Measurements from ENCODE around the gene ADCK1. TPM values are rescaled to one million over a fixed set of nuclear protein-coding genes. Genes with fewer than 3 reads are reported as not detected.
"Not testable (repeated sequence)": the region's sequence is repeated elsewhere in the genome, so short reads cannot be mapped to it uniquely, and the experiment has no call there.

The ADCK1 gene
- total RNA-seq, 2 donors from 2014 or later = 2.0 to 2.1 TPM

DNA sequence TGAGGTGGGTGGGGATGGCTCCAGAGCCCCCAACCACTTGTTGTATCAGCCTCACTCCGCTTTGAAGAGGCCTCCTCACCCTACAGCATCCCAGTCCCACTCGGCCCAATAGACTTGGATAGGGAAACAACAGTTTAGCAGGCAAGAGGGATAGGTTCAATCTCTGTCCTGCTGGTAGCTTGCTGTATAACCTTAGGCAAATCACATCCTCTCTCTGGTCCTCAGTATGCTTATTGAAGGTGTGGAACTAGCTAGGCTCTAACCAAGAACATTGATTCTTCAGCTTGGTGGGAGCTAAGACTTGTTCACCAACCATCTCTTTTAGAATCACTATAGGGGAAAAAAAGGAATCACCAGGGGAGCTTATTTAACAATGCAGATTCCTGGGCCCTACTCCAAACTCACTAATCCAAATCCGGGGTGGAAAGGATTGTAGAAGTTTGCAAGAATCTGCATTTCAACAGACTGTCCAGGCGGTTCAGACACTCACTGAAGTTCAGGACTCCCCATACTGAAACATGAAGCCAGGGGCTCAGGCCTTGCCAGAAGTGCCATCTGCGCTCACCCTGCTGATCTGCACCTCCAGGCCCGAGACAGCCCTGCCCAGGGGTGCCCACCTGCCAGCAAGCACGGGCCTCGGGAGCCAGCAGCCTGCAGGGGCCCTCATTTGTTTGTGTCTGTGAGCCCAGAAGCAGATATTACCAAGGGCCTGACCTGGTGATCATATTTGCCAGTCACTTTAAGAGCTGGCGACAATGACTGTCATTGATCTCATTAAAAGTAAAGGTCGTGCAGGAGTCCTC, 113.0 kb downstream of the ADCK1 start:
- Mint-ChIP-seq H3K36me3 (ENCODE audit: low read depth) (no peaks in the 10 kb centered on the region), H3K4me1 (peaks cover 5% of the 10 kb centered on the region), H3K27me3 (no peaks in the 10 kb centered on the region), H3K27ac (no peak overlapping the region), H3K9me3 (no peaks in the 10 kb centered on the region), H3K4me3 (no peak overlapping the region)
- ATAC-seq (replicated peaks) = no peak

GRCh38 chr14:77914073-77914721, 114.3 kb downstream of the ADCK1 start:
- no peaks in the 10 kb centered on the region for H3K36me3 Mint-ChIP-seq (ENCODE audit: low read depth)
- H3K4me3 Mint-ChIP-seq = no peak overlapping the region
- H3K27ac Mint-ChIP-seq = no peak overlapping the region
- no peaks in the 10 kb centered on the region for H3K9me3 Mint-ChIP-seq
- H3K4me1 Mint-ChIP-seq = no peaks in the 10 kb centered on the region
- H3K27me3 Mint-ChIP-seq = no peaks in the 10 kb centered on the region
- ATAC-seq (replicated peaks) = no peak

DNA sequence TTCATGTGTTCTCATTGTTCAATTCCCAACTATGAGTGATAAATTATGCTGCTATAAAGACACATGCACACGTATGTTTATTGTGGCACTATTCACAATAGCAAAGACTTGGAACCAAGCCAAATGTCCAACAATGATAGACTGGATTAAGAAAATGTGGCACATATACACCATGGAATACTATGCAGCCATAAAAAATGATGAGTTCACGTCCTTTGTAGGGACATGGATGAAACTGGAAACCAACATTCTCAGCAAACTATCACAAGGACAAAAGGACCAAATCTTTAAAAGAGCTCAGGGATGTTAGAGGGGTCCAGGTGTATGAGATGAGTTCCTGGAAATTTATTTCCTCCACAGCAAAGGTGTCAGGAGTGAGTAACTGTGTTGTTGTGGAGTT, 115.5 kb downstream of the ADCK1 start:
- H3K27ac Mint-ChIP-seq; H3K4me1 Mint-ChIP-seq; H3K4me3 Mint-ChIP-seq; H3K27me3 Mint-ChIP-seq; H3K9me3 Mint-ChIP-seq; ATAC-seq (replicated peaks); H3K36me3 Mint-ChIP-seq (ENCODE audit: low read depth): not testable (repeated sequence)

- H3K4me1 Mint-ChIP-seq = no peaks in the 10 kb centered on the region
These were observed 117.7 kb downstream of the ADCK1 start for GRCh38 chr14:77917491-77918201.

GRCh38 chr14:77918448-77918847, 118.5 kb downstream of the ADCK1 start:
- no peak overlapping the region for H3K27ac Mint-ChIP-seq
- peaks cover 5% of the 10 kb centered on the region for H3K9me3 Mint-ChIP-seq
- H3K4me3 Mint-ChIP-seq = no peak overlapping the region
- H3K36me3 Mint-ChIP-seq (ENCODE audit: low read depth) = no peaks in the 10 kb centered on the region
- no peaks in the 10 kb centered on the region for H3K27me3 Mint-ChIP-seq
- ATAC-seq (replicated peaks) = no peak
- H3K4me1 Mint-ChIP-seq = no peaks in the 10 kb centered on the region

More at GRCh38 chr14:77917491-77918201, 117.7 kb downstream of the ADCK1 start:
- no peak for ATAC-seq (replicated peaks)
- Mint-ChIP-seq H3K9me3 (peaks cover 5% of the 10 kb centered on the region), H3K36me3 (ENCODE audit: low read depth) (no peaks in the 10 kb centered on the region), H3K27ac (no peak overlapping the region), H3K4me3 (no peak overlapping the region), H3K27me3 (no peaks in the 10 kb centered on the region)

- Mint-ChIP-seq H3K4me3 (no peak overlapping the region), H3K27ac (no peak overlapping the region), H3K27me3 (no peaks in the 10 kb centered on the region), H3K36me3 (ENCODE audit: low read depth) (no peaks in the 10 kb centered on the region), H3K9me3 (peaks cover 5% of the 10 kb centered on the region), H3K4me1 (no peaks in the 10 kb centered on the region)
- no peak for ATAC-seq (replicated peaks)
These were observed 120.4 kb downstream of the ADCK1 start for GRCh38 chr14:77920312-77920711.

GRCh38 chr14:77921818-77922217, 121.9 kb downstream of the ADCK1 start:
- no peaks in the 10 kb centered on the region for H3K4me1 Mint-ChIP-seq
- no peak for ATAC-seq (replicated peaks)
- H3K27ac Mint-ChIP-seq = no peak overlapping the region
- no peak overlapping the region for H3K4me3 Mint-ChIP-seq
- peaks cover 5% of the 10 kb centered on the region for H3K9me3 Mint-ChIP-seq
- H3K36me3 Mint-ChIP-seq (ENCODE audit: low read depth) = no peaks in the 10 kb centered on the region
- no peaks in the 10 kb centered on the region for H3K27me3 Mint-ChIP-seq

DNA sequence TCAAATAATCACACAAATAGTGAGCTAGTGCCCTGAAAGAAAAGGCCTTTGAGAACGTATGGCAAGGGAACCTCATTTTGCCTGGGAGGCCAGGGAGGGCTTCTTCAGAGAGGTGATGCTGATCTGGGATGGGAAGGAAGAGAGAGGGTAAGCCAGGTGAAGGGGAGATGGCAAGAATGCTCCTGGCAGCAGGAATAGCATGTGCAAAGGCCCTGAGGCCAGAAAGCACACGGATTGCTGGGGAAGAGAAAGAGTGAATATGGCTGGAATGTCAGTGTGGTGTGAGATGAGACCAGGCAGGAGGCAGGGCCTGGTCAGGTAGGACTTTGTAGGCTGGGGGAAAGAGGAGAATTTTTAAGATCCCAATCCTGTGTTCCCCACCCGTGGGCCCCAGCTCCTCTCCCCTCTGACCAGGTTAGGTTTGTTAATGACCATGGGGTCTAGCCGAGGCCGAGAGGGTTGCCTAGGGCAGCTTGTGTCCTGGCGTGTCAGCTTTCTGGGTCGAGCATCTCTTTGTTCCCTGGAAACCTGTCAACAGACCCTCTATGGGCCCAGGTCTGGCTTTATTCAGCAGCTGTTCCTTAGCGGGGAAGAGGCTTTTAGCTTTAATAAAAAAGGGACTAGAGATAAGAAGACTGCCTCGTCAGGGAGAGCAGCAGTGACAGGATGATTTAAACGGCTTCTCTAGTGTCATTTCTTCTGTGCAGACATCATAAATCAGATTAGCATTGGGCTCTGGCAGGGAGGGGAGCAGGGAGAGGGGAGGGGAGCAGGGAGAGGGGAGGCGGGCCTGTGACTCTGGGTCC, 123.4 kb downstream of the ADCK1 start:
- H3K9me3 Mint-ChIP-seq = peaks cover 5% of the 10 kb centered on the region
- no peaks in the 10 kb centered on the region for H3K27me3 Mint-ChIP-seq

GRCh38 chr14:77924141-77924948, 124.4 kb downstream of the ADCK1 start:
- ATAC-seq (replicated peaks) = no peak
- Mint-ChIP-seq H3K27ac (no peak overlapping the region), H3K4me3 (no peak overlapping the region), H3K36me3 (ENCODE audit: low read depth) (no peaks in the 10 kb centered on the region), H3K27me3 (no peaks in the 10 kb centered on the region), H3K9me3 (peaks cover 5% of the 10 kb centered on the region), H3K4me1 (no peaks in the 10 kb centered on the region)

More for the DNA sequence above, 123.4 kb downstream of the ADCK1 start:
- Mint-ChIP-seq H3K4me3 (no peak overlapping the region), H3K36me3 (ENCODE audit: low read depth) (no peaks in the 10 kb centered on the region), H3K4me1 (no peaks in the 10 kb centered on the region), H3K27ac (no peak overlapping the region)
- no peak for ATAC-seq (replicated peaks)

GRCh38 chr14:77926942-77927341, 127.0 kb downstream of the ADCK1 start:
- H3K4me3 Mint-ChIP-seq = no peak overlapping the region
- H3K27ac Mint-ChIP-seq = no peak overlapping the region
- peaks cover 6% of the 10 kb centered on the region for H3K36me3 Mint-ChIP-seq (ENCODE audit: low read depth)
- no peaks in the 10 kb centered on the region for H3K4me1 Mint-ChIP-seq
- H3K27me3 Mint-ChIP-seq = no peaks in the 10 kb centered on the region
- no peaks in the 10 kb centered on the region for H3K9me3 Mint-ChIP-seq
- no peak for ATAC-seq (replicated peaks)

- no peak for ATAC-seq (replicated peaks)
- Mint-ChIP-seq H3K4me1 (no peaks in the 10 kb centered on the region), H3K4me3 (no peak overlapping the region), H3K27me3 (no peaks in the 10 kb centered on the region), H3K27ac (no peak overlapping the region), H3K36me3 (ENCODE audit: low read depth) (peaks cover 42% of the 10 kb centered on the region), H3K9me3 (peaks cover 20% of the 10 kb centered on the region)
These were observed 131.5 kb downstream of the ADCK1 start for GRCh38 chr14:77931441-77931840.

DNA sequence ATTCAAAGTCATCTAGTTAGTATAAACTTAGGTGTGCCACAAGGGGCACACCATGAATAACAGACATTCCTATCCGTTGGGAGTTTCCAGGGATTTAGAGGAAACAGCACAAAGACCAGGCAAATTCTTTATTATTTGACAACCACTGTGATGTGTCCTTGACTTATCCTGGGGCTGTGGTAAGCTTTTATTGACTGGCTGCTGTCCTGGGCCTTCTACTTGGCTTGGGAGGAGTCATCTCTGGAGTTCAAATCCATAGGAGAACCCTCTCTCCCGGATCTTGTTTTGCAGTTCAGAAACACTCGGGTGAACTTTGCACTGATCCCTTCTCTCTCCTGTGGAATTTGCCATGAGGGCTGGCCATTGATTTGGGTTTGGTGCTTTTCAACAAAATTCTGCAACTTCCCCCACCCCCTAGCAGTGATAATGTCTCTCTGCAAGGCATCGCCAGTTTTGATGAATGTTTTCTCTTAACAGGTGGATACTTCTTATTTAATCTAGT, 136.3 kb downstream of the ADCK1 start:
- no peak overlapping the region for H3K27ac Mint-ChIP-seq
- ATAC-seq (replicated peaks) = no peak
- H3K36me3 Mint-ChIP-seq (ENCODE audit: low read depth) = peaks cover 42% of the 10 kb centered on the region
- H3K27me3 Mint-ChIP-seq = no peaks in the 10 kb centered on the region
- peaks cover 4% of the 10 kb centered on the region for H3K4me1 Mint-ChIP-seq
- H3K9me3 Mint-ChIP-seq = peaks cover 23% of the 10 kb centered on the region
- H3K4me3 Mint-ChIP-seq = no peak overlapping the region

- Mint-ChIP-seq H3K4me3 (no peak overlapping the region), H3K9me3 (no peaks in the 10 kb centered on the region), H3K27ac (no peak overlapping the region), H3K36me3 (ENCODE audit: low read depth) (no peaks in the 10 kb centered on the region), H3K27me3 (peaks cover 4% of the 10 kb centered on the region), H3K4me1 (no peaks in the 10 kb centered on the region)
- ATAC-seq (replicated peaks) = no peak
These were observed 147.5 kb downstream of the ADCK1 start for GRCh38 chr14:77947372-77947771.

Measured in activated T-helper 17 cell treated with anti-CD3 and anti-CD28 coated beads, Interleukin-2, amount 50 U/mL, for 72 hours (primary cell).